ENCODE results near the gene LDHD. TPM values are rescaled to one million over a fixed set of nuclear protein-coding genes. Genes with fewer than 3 reads are reported as not detected.

LDHD gene
- total and polyA plus RNA-seq, 7 donors, result 2.5 to 114 (median 7.6) TPM

DNA sequence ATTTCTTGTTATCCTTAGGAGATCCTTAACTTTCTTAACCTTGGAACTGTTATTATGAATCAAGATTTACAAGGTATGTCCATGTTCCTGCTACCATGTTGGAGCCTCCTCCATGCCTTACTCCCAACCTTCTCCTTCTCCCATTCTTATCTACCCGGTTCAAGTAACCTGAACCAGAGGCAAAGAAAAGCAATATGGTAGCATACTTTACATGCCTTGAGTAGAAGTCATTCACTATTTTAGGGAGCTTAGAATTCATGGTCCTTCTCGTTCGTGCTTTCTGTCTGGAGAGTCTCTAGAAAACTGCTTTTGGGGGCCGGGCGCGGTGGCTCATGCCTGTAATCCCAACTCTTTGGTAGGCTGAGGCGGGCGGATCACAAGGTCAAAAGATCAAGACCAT, 37.7 kb downstream of the LDHD start:
- Histone ChIP-seq H3K9me3 (no peaks in the 10 kb centered on the region), H3K27me3 (no peaks in the 10 kb centered on the region), H3K4me3 (no peak overlapping the region), H3K4me1 (peaks cover 0 to 70% (median 57%) of the 10 kb centered on the region in 4 donors), H3K27ac (no peak overlapping the region), H3K36me3 (no peaks in the 10 kb centered on the region)
- no peak for DNase-seq
- 95 to 98% methylated on average over 8 of the region's 8 CpGs for WGBS, 2 donors
- intact Hi-C loops (cut with DNase I), result no loop called here
- no peak for TF ChIP-seq POLR2A (IDR thresholded peaks at IDR 0.05)
- TF ChIP-seq, protein P1, sequence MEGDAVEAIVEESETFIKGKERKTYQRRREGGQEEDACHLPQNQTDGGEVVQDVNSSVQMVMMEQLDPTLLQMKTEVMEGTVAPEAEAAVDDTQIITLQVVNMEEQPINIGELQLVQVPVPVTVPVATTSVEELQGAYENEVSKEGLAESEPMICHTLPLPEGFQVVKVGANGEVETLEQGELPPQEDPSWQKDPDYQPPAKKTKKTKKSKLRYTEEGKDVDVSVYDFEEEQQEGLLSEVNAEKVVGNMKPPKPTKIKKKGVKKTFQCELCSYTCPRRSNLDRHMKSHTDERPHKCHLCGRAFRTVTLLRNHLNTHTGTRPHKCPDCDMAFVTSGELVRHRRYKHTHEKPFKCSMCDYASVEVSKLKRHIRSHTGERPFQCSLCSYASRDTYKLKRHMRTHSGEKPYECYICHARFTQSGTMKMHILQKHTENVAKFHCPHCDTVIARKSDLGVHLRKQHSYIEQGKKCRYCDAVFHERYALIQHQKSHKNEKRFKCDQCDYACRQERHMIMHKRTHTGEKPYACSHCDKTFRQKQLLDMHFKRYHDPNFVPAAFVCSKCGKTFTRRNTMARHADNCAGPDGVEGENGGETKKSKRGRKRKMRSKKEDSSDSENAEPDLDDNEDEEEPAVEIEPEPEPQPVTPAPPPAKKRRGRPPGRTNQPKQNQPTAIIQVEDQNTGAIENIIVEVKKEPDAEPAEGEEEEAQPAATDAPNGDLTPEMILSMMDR (IDR thresholded peaks at IDR 0.05), result no peak

DNA sequence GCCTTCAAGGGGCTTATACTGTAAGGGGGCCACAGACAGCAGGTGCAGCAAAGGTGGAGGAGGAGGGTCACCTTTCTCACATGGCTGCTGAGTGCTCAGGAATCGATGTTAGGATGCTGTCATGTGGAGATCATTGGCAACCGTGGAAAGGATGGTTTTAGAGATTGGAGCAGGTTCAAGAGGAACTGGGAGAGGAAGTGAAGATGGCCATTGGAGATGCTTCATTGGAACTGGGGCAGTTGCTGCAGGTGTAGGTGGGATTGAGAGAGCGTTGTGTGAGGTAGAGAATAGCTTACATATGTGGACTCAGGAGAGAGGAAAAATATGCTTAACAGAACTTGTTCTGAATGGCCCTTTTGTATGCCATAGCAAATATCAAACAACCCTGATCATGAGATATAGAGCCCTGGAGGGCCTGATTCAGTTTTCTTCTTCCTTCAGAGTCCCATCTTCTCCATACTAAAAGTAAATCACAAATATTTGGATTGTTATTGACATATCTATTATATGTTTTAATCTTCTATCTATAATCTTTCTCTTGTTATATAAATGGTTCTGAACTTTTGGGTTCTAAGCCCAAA, 40.8 kb downstream of the LDHD start:
- no peaks in the 10 kb centered on the region for H3K27me3 ChIP-seq
- H3K27ac ChIP-seq, result no peak overlapping the region
- no peaks in the 10 kb centered on the region for H3K9me3 ChIP-seq
- no peaks in the 10 kb centered on the region for H3K36me3 ChIP-seq
- 55 to 81% methylated on average over 3 of the region's 3 CpGs for WGBS, 2 donors
- no peak for DNase-seq
- TF ChIP-seq POLR2AphosphoS5 (IDR thresholded peaks at IDR 0.05) (no peak), EP300 (IDR thresholded peaks at IDR 0.05) (no peak), POLR2A (IDR thresholded peaks at IDR 0.05) (no peak)
- TF ChIP-seq, protein P1 (IDR thresholded peaks at IDR 0.05), result no peak
- intact Hi-C loops (cut with DNase I), result no loop called here
- peaks cover 0 to 50% (median 39%) of the 10 kb centered on the region in 4 donors for H3K4me1 ChIP-seq
- no peak overlapping the region for H3K4me3 ChIP-seq

DNA sequence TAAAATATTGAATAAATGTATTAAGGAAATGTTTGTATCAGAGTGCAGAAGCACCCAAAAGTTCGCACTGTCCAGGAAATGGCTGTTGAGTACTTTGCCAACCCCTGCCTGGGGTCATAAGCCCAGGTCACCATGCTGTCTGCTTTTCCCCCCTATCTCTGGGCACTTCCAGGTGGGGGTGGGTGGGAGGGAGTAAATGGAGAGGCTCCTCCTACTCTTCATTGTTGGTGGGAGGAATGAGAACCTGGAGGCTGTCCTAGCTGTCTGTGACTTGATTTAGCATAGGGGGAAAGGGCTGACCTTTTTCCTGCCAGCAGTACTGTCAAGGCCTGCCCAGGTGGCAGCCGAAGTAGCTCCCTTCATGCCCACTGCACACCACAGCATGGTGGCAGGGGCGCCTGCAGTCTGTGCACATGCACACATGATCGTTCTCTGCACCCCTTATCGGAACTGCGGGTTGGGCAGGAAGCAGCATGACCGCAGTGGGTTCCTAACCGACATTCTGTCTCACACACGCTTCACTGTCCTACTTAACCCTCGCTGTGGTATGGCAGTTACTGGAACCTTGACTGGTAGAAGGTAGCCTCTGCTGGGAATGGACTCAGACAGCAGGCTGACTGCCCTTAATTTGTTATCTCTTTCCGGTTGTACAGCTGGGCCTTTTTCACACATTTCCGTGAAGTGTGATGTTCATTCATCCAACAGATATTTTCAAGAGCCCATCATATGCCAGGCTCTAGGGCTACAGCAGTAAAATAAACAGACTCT, 41.5 kb downstream of the LDHD start:
- 44 to 83% methylated on average over 12 of the region's 12 CpGs for WGBS, 2 donors
- Histone ChIP-seq H3K36me3 (no peaks in the 10 kb centered on the region), H3K4me3 (no peak overlapping the region), H3K27me3 (no peaks in the 10 kb centered on the region), H3K9me3 (no peaks in the 10 kb centered on the region), H3K27ac (peak overlapping the region in 2 of 4 donors; percentile 8 to 23), H3K4me1 (peaks cover 0 to 50% (median 38%) of the 10 kb centered on the region in 4 donors)
- TF ChIP-seq POLR2A (IDR thresholded peaks at IDR 0.05), result no peak
- no peak for TF ChIP-seq EP300 (IDR thresholded peaks at IDR 0.05)
- TF ChIP-seq, protein P1 (IDR thresholded peaks at IDR 0.05), result no peak
- TF ChIP-seq POLR2AphosphoS5 (IDR thresholded peaks at IDR 0.05), result no peak
- intact Hi-C loops (cut with DNase I), result no loop called here
- no peak for DNase-seq

DNA sequence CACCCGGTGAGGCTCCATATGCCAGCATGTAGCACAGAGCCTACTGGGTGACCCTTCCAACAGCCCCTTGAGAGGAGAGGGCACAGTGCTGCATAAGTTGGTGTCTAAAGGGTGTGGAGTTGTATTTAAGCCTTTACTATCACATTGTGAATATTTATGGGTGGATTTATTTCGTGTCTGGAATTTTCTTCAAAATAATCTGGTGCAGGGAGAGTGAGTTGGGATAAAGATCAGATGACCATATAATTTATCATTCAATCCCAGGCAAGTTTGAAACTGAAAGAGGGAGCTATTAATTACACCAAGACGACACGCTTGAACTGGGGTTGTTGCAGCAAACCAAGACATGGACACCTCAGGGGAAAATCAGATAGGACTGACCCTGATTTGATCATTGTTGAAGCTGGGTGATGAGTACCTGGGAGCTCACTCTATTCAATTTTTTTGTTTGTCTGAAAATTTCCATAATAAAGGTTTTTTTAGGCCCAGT, 42.2 kb downstream of the LDHD start:
- H3K9me3 ChIP-seq, result no peaks in the 10 kb centered on the region
- H3K27me3 ChIP-seq, result no peaks in the 10 kb centered on the region
- WGBS, 2 donors, result 88 to 94% methylated on average over 4 of the region's 4 CpGs
- H3K4me1 ChIP-seq, result peaks cover 0 to 49% (median 36%) of the 10 kb centered on the region in 4 donors
- no peaks in the 10 kb centered on the region for H3K36me3 ChIP-seq
- no peak for DNase-seq
- TF ChIP-seq, protein P1 (IDR thresholded peaks at IDR 0.05), result no peak
- TF ChIP-seq POLR2AphosphoS5 (IDR thresholded peaks at IDR 0.05), result no peak
- no peak for TF ChIP-seq POLR2A (IDR thresholded peaks at IDR 0.05)
- TF ChIP-seq EP300 (IDR thresholded peaks at IDR 0.05), result no peak
- H3K4me3 ChIP-seq, result no peak overlapping the region
- peak overlapping the region in 2 of 4 donors; percentile 23 to 50 for H3K27ac ChIP-seq
- intact Hi-C loops (cut with DNase I), result no loop called here
